Prostate gland (tissue), 2 donors: ENCODE data around the gene ZBTB39. TPM values are rescaled to one million over a fixed set of nuclear protein-coding genes. Genes with fewer than 3 reads are reported as not detected.
"Not testable (repeated sequence)": the region's sequence is repeated elsewhere in the genome, so short reads cannot be mapped to it uniquely, and the experiment has no call there.

Experiments used
- DNase-seq: peaks from one replicate; pipeline ENCODE4 v3.0.0-alpha.2; 2019; ENCODE audit warnings: low spot score
- H3K27ac ChIP-seq, 2 donors: fragments of 200-600 bp; sonication (generic); 2 replicates each; pipeline ENCODE4 v1.5.1; 2017 to 2019
- H3K27me3 ChIP-seq: fragments of 200-600 bp; sonication (generic); replicated peaks from 2 replicates; pipeline ENCODE4 v1.5.1; 2019; ENCODE audit not compliant: insufficient read depth
- H3K36me3 ChIP-seq, 2 donors: fragments of 200-600 bp; sonication (generic); 1 replicate in 1 of 2; 2 replicates in 1 of 2; pipeline versions ENCODE4 v1.5.1 to v1.8.1; 2017 to 2019
- H3K4me1 ChIP-seq: fragments of 200-600 bp; sonication (generic); replicated peaks from 2 replicates; pipeline ENCODE4 v1.5.1; 2019
- H3K4me3 ChIP-seq, 2 donors: fragments of 200-600 bp; sonication (generic); 2 replicates each; pipeline ENCODE4 v1.5.1; 2017 to 2019
- H3K9me3 ChIP-seq: fragments of 200-600 bp; sonication (generic); 2 replicates; pipeline ENCODE4 v1.5.1; 2017
- CTCF ChIP-seq, 4 experiments: fragments of 200-600 bp in 2 of 4; fragments of 450-650 bp in 2 of 4; sonication (generic) in 2 of 4; IDR thresholded peaks; 1 replicate in 3 of 4; 2 replicates in 1 of 4; pipeline ENCODE4 v1.5.1; 2016 to 2019; ENCODE audit warnings: antibody characterized with exemption in 4 of 4, mild to moderate bottlenecking in 2 of 4, moderate library complexity in 2 of 4
- POLR2A ChIP-seq: fragments of 450-650 bp; IDR thresholded peaks from one replicate; pipeline ENCODE4 v1.6.1; 2016; ENCODE audit warnings: antibody characterized with exemption, mild to moderate bottlenecking
- POLR2AphosphoS5 ChIP-seq: sonication (generic); formaldehyde crosslinking; IDR thresholded peaks from one replicate; pipeline ENCODE4 v1.6.1; 2017; ENCODE audit warnings: antibody characterized with exemption
- WGBS: methylation state at CpG from one replicate; pipeline ENCODE4 v1.1.5; 2018; 5-methylcytosine and 5-hydroxymethylcytosine counted together
- intact Hi-C: fragments of 100-400 bp; cut with DNase I; formaldehyde crosslinking; loops from one replicate; pipeline ENCODE4 v1.14.2; 2022
- total RNA-seq, 2 donors: library from RNA; depleted of rRNA; stranded (reverse); fragments of >200 nt; gene quantifications; one replicate each; pipeline ENCODE4 v1.1.0, GENCODE V29; 2016

Gene ZBTB39
- total RNA-seq, 2 donors from 2014 or later: 5.8 to 15.6 TPM

DNA sequence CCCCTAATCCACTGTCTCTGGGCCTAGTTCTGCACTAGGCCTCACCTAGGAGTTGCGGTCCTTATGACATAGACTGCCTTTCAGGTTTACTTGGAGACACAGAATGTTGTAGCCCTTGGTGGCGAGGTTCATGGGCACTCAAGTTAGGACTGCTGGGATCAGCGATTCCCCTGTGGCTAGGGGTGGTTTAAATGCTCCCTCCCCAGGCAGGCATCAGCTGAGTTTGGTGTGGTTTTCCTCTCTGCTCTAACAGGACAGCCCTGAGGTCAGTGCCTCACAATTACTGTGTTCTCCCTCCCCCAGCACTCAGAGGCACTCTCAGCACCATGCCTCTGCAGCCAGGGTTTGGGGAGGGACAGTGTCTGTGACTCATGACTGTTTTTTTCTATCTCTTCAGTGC lies 26.7 kb downstream of the ZBTB39 start:
- no peak for DNase-seq
- 100% methylated on average over 3 of the region's 3 CpGs for WGBS
- TF ChIP-seq CTCF (IDR thresholded peaks at IDR 0.05) (no peak), POLR2A (no peak), POLR2AphosphoS5 (no peak)
- intact Hi-C loops: no loop called here
- H3K9me3 ChIP-seq: no peaks in the 10 kb centered on the region
- no peaks in the 10 kb centered on the region for H3K4me1 ChIP-seq
- H3K27me3 ChIP-seq: no peaks in the 10 kb centered on the region
- no peaks in the 10 kb centered on the region for H3K36me3 ChIP-seq
- H3K27ac ChIP-seq: no peak overlapping the region
- H3K4me3 ChIP-seq: no peak overlapping the region

DNA sequence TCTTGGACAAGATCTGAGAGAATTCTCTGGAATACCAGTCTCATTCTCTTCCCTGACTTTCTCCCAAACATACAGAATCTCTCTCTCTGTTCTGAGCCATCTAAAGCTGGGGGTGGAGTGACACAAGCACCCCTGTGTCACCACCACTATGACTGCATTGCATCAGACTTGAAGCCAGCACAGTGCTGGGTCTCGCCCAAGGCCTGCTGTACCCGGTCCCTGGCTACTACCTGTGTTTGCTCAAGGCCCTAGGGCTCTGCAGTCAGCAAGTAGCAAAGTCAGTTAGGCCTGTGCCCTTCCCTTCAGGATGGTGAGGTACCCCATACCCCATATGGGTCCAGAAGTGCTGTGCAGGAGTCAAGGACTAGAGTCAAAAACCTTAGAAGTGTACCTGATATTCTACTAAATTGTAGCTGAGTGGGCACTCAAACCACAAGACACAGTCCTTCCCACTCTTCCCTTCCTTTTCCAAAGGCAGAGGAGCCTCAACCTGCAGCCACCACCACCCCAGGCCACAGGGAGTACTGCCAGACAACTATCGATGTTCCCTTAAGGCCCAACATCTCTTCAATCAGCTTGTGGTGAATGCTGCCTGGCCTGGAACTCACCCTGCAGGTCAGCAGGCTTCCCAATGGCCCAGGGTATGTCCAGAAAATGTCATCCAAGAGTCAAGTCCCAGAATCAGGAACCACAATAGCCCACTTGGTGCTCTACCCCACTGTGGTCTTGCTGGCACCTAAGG lies 27.8 kb downstream of the ZBTB39 start:
- TF ChIP-seq POLR2A: no peak
- no peak for TF ChIP-seq CTCF (IDR thresholded peaks at IDR 0.05)
- TF ChIP-seq POLR2AphosphoS5: no peak
- intact Hi-C loops: no loop called here
- Histone ChIP-seq H3K4me1 (no peaks in the 10 kb centered on the region), H3K27ac (no peak overlapping the region), H3K4me3 (no peak overlapping the region), H3K27me3 (no peaks in the 10 kb centered on the region), H3K9me3 (no peaks in the 10 kb centered on the region), H3K36me3 (no peaks in the 10 kb centered on the region)
- no peak for DNase-seq
- 92% methylated on average over 3 of the region's 3 CpGs for WGBS

GRCh38 chr12:56977361-56977760 lies 29.0 kb downstream of the ZBTB39 start:
- H3K4me1 ChIP-seq, H3K36me3 ChIP-seq, H3K27ac ChIP-seq, H3K9me3 ChIP-seq, intact Hi-C loops, H3K27me3 ChIP-seq, DNase-seq, H3K4me3 ChIP-seq: not testable (repeated sequence)
- WGBS: 87% methylated on average over 4 of the region's 4 CpGs

DNA sequence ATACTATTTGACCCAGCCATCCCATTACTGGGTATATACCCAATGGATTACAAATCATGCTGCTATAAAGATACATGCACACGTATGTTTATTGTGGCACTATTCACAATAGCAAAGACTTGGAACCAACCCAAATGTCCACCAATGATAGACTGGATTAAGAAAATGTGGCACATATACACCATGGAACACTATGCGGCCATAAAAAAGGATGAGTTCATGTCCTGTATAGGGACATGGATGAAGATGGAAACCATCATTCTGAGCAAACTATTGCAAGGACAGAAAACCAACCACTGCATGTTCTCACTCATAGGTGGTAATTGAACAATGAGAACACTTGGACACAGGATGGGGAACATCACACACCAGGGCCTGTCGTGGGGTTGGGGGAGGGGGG lies 32.1 kb downstream of the ZBTB39 start:
- H3K9me3 ChIP-seq, intact Hi-C loops, H3K36me3 ChIP-seq, H3K27me3 ChIP-seq, H3K27ac ChIP-seq, H3K4me1 ChIP-seq, DNase-seq, H3K4me3 ChIP-seq: not testable (repeated sequence)
- 90% methylated on average over 3 of the region's 3 CpGs for WGBS

GRCh38 chr12:56968910-56969309 lies 37.4 kb downstream of the ZBTB39 start:
- H3K9me3 ChIP-seq, H3K27me3 ChIP-seq, intact Hi-C loops, H3K4me1 ChIP-seq, DNase-seq, H3K27ac ChIP-seq, H3K36me3 ChIP-seq, H3K4me3 ChIP-seq: not testable (repeated sequence)
- 81% methylated on average over 6 of the region's 6 CpGs for WGBS

- H3K27ac ChIP-seq, H3K27me3 ChIP-seq, H3K36me3 ChIP-seq, H3K4me3 ChIP-seq, H3K9me3 ChIP-seq, DNase-seq, intact Hi-C loops, H3K4me1 ChIP-seq: not testable (repeated sequence)
- WGBS: 92% methylated on average over 15 of the region's 15 CpGs
Observed at GRCh38 chr12:56965997-56966642, 40.2 kb downstream of the ZBTB39 start.

- intact Hi-C loops, DNase-seq, H3K4me3 ChIP-seq, H3K27me3 ChIP-seq, H3K9me3 ChIP-seq, H3K36me3 ChIP-seq, H3K4me1 ChIP-seq, H3K27ac ChIP-seq: not testable (repeated sequence)
- 91% methylated on average over 4 of the region's 4 CpGs for WGBS
Observed at GRCh38 chr12:56965124-56965523, 41.2 kb downstream of the ZBTB39 start.

DNA sequence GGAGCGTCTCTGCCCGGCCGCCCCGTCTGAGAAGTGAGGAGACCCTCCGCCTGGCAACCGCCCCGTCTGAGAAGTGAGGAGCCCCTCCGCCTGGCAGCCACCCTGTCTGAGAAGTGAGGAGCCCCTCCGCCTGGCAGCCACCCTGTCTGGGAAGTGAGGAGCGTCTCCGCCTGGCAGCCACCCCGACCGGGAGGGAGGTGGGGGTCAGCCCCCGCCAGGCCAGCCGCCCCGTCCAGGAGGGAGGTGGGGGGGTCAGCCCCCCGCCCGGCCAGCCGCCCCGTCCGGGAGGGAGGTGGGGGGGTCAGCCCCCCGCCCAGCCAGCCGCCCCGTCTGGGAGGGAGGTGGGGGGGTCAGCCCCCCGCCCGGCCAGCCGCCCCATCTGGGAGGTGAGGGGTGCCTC lies 42.8 kb downstream of the ZBTB39 start:
- H3K27ac ChIP-seq, H3K4me3 ChIP-seq, intact Hi-C loops, H3K27me3 ChIP-seq, H3K9me3 ChIP-seq, H3K4me1 ChIP-seq, H3K36me3 ChIP-seq, DNase-seq: not testable (repeated sequence)
- whole genome bisulfite sequencing: 93% methylated on average over 11 of the region's 27 CpGs

- H3K4me3 ChIP-seq, H3K27me3 ChIP-seq, H3K4me1 ChIP-seq, H3K36me3 ChIP-seq, DNase-seq, intact Hi-C loops, H3K9me3 ChIP-seq, H3K27ac ChIP-seq: not testable (repeated sequence)
- 67% methylated on average over 4 of the region's 4 CpGs for WGBS
Observed at GRCh38 chr12:56962247-56962646, 44.1 kb downstream of the ZBTB39 start.
